K562 (cell line): ENCODE measurements around the gene KIAA0513. TPM values are rescaled to one million over a fixed set of nuclear protein-coding genes. Genes with fewer than 3 reads are reported as not detected.
A peak's percentile ranks its signal among the peaks of the same experiment; 100 is the strongest.

ENCODE experiments used
- ATAC-seq: fragments of 200-7000 bp; cut with Tn5 transposase; 3 replicates; pipeline ENCODE4 v1.9.1; 2020; ENCODE audit warnings: moderate library complexity
- BruUV-seq: library from RNA; stranded (reverse); fragments of 400-500 nt; replicated peaks from 2 replicates; lab custom pipeline; 2021; lab: Mats Ljungman, UMichigan
- CTCF ChIA-PET: fragments of 300-600 bp; formaldehyde crosslinking; extraction: SDS; loops from one replicate; lab custom pipeline; 2021; ENCODE audit warnings: low intra/inter-chr PET ratio; lab: Yijun Ruan, JAX
- POLR2A ChIA-PET: fragments of 300-600, 350-650 bp; sonication (Branson Sonifier 250); formaldehyde crosslinking; extraction: SDS; loops from one replicate; lab custom pipeline; 2021; ENCODE audit warnings: antibody characterized with exemption, inconsistent platforms; lab: Yijun Ruan, JAX
- DNase-seq, 4 experiments: peaks; one replicate each; pipeline versions ENCODE4 v3.0.0 to v3.0.0-alpha.2; 2011 to 2018; ENCODE audit warnings: low spot score in 3 of 4, mixed read lengths in 3 of 4; ENCODE audit errors: extremely low read depth in 1 of 4
- FAIRE-seq: peaks from 2 replicates; lab custom pipeline; 2011; peaks lifted over from hg19 to GRCh38; lab: Jason Lieb, UNC
- H2AFZ ChIP-seq: 2 replicates; pipeline ENCODE4 v1.6.0; 2011; ENCODE audit warnings: low read depth, low read length, control low read depth, inconsistent platforms
- H3K27ac ChIP-seq: fragments of 200-600 bp; 3 replicates; pipeline ENCODE4 v1.8.0; 2011; ENCODE audit warnings: low read depth, mild to moderate bottlenecking, control low read depth, inconsistent platforms, low read length, moderate library complexity, mixed read lengths; ENCODE audit errors: extremely low read depth
- H3K27me3 ChIP-seq, 2 experiments: fragments of 300-600 bp in 1 of 2; 2 replicates in 1 of 2; 3 replicates in 1 of 2; pipeline versions ENCODE4 v1.6.0 to v1.8.0; 2011; ENCODE audit warnings: inconsistent platforms in 2 of 2, low read length in 2 of 2, mild to moderate bottlenecking in 1 of 2, mixed read lengths in 1 of 2, moderate library complexity in 1 of 2; ENCODE audit not compliant: control insufficient read depth in 2 of 2, insufficient read depth in 2 of 2
- H3K36me3 ChIP-seq: fragments of 300-600 bp; 3 replicates; pipeline ENCODE4 v1.8.0; 2011; ENCODE audit warnings: mild to moderate bottlenecking, low read length, inconsistent platforms; ENCODE audit not compliant: control insufficient read depth, insufficient read depth
- H3K4me1 ChIP-seq, 2 experiments: fragments of 200-600 bp in 1 of 2; replicated peaks in 1 of 2; 2 replicates in 1 of 2; 3 replicates in 1 of 2; pipeline versions ENCODE4 v1.5.1 to v1.8.0; 2011; ENCODE audit warnings: inconsistent platforms in 2 of 2, low read length in 2 of 2, mild to moderate bottlenecking in 1 of 2, mixed read lengths in 1 of 2, moderate library complexity in 1 of 2; ENCODE audit not compliant: control insufficient read depth in 2 of 2, insufficient read depth in 2 of 2
- H3K4me2 ChIP-seq: 2 replicates; pipeline ENCODE4 v1.6.1; 2011; ENCODE audit warnings: low read length, control low read depth, inconsistent platforms, mixed read lengths; ENCODE audit not compliant: insufficient read depth
- H3K4me3 ChIP-seq: fragments of 200-600 bp; sonication (generic), shearing (Covaris generic); 2 replicates; pipeline ENCODE4 v1.5.1; 2016; ENCODE audit warnings: control low read depth, inconsistent platforms
- H3K79me2 ChIP-seq: fragments of 200-600 bp; 3 replicates; pipeline ENCODE4 v1.8.0; 2011; ENCODE audit warnings: low read length, inconsistent platforms; ENCODE audit not compliant: control insufficient read depth, insufficient read depth
- H3K9ac ChIP-seq, 2 experiments: 2 replicates each; pipeline versions ENCODE4 v1.6.0 to v1.6.1; 2011; ENCODE audit warnings: low read depth in 2 of 2, low read length in 2 of 2, control low read depth in 1 of 2, inconsistent platforms in 1 of 2, mild to moderate bottlenecking in 1 of 2, mixed read lengths in 1 of 2; ENCODE audit not compliant: insufficient read depth in 1 of 2
- H3K9me1 ChIP-seq: one replicate; pipeline ENCODE4 v1.6.0; 2011; ENCODE audit warnings: inconsistent platforms, mild to moderate bottlenecking, low read length, moderate library complexity; ENCODE audit not compliant: control insufficient read depth, insufficient read depth
- H3K9me3 ChIP-seq: replicated peaks from 2 replicates; pipeline ENCODE4 v1.5.1; 2011; ENCODE audit warnings: low read depth, low read length, inconsistent platforms; ENCODE audit not compliant: control insufficient read depth, insufficient read depth
- H4K20me1 ChIP-seq: replicated peaks from 2 replicates; pipeline ENCODE4 v1.6.1; 2011; ENCODE audit warnings: low read length, inconsistent platforms, mixed read lengths; ENCODE audit not compliant: control insufficient read depth, insufficient read depth
- EGR1 ChIP-seq: fragments of 450-650 bp; conservative IDR thresholded peaks from 2 replicates; pipeline ENCODE4 v1.6.1; 2017; ENCODE audit warnings: mild to moderate bottlenecking
- FIP1L1 ChIP-seq: fragments of 200-400 bp; formaldehyde crosslinking; IDR thresholded peaks from 2 replicates; pipeline ENCODE4 v1.6.1; 2018; ENCODE audit warnings: mild to moderate bottlenecking, low read depth, low read length; ENCODE audit not compliant: poor library complexity, severe bottlenecking
- HDAC2 ChIP-seq: fragments of 450-650 bp; IDR thresholded peaks from 2 replicates; pipeline ENCODE4 v1.6.1; 2016; ENCODE audit warnings: mild to moderate bottlenecking
- HOXB6 ChIP-seq: fragments of 250-450 bp; sonication (Bioruptor Pico); IDR thresholded peaks from 2 replicates; pipeline ENCODE4 v1.5.1; 2022; ENCODE audit warnings: mild to moderate bottlenecking, borderline replicate concordance
- NCOA1 ChIP-seq: fragments of 450-650 bp; IDR thresholded peaks from 2 replicates; pipeline ENCODE4 v1.6.1; 2016; ENCODE audit warnings: low read depth
- NONO ChIP-seq, 2 experiments: fragments of 200-400 bp in 1 of 2; fragments of 450-650 bp in 1 of 2; formaldehyde crosslinking in 1 of 2; IDR thresholded peaks; 2 replicates each; pipeline ENCODE4 v1.6.1; 2017; ENCODE audit warnings: low read depth in 2 of 2, mild to moderate bottlenecking in 2 of 2, moderate library complexity in 2 of 2, low read length in 1 of 2
- PHTF2 ChIP-seq: fragments of 250-450 bp; sonication (Bioruptor Pico); IDR thresholded peaks from 2 replicates; pipeline ENCODE4 v1.5.0; 2021; ENCODE audit warnings: mild to moderate bottlenecking
- SMAD4 ChIP-seq: fragments of 250-450 bp; sonication (Bioruptor Pico); conservative IDR thresholded peaks from 2 replicates; pipeline ENCODE4 v1.8.0; 2021; ENCODE audit warnings: inconsistent platforms, mild to moderate bottlenecking, moderate library complexity
- SMARCA4 ChIP-seq: fragments of 450-650 bp; IDR thresholded peaks from 2 replicates; pipeline ENCODE4 v1.6.1; 2016
- SNRNP70 ChIP-seq: fragments of 200-400 bp; formaldehyde crosslinking; optimal IDR thresholded peaks from 2 replicates; pipeline ENCODE3; 2017; ENCODE audit warnings: low read depth, low read length
- TFAP4 ChIP-seq: sonication (generic); formaldehyde crosslinking; IDR thresholded peaks from 2 replicates; pipeline ENCODE4 v1.8.0; 2022; ENCODE audit warnings: missing genetic modification reagents, mild to moderate bottlenecking, moderate library complexity, borderline replicate concordance
- TSHZ1 ChIP-seq: fragments of 250-450 bp; sonication (Bioruptor Pico); IDR thresholded peaks from 2 replicates; pipeline ENCODE4 v1.4.0; 2020; ENCODE audit warnings: mild to moderate bottlenecking, moderate library complexity
- VEZF1 ChIP-seq: fragments of 200-800 bp; sonication (Bioruptor generic); IDR thresholded peaks from 2 replicates; pipeline ENCODE4 v1.6.1; 2017; ENCODE audit warnings: missing genetic modification characterization, missing compliant biosample characterization
- ZNF124 ChIP-seq: sonication (generic); formaldehyde crosslinking; IDR thresholded peaks from 2 replicates; pipeline ENCODE4 v1.8.1; 2022; ENCODE audit warnings: missing genetic modification reagents
- ZNF174 ChIP-seq: fragments of 250-450 bp; sonication (Bioruptor Pico); IDR thresholded peaks from 2 replicates; pipeline ENCODE4 v1.4.0; 2020; ENCODE audit warnings: mild to moderate bottlenecking
- ZNF717 ChIP-seq: fragments of 250-450 bp; sonication (Bioruptor Pico); IDR thresholded peaks from 2 replicates; pipeline ENCODE4 v1.5.0; 2021
- WGBS: fragments of 100-300 bp; shearing (Covaris generic); methylation state at CpG from one replicate; pipeline ENCODE4 v1.1.6; 2016; ENCODE audit warnings: low coverage, mixed read lengths; ENCODE audit not compliant: insufficient coverage; ENCODE audit errors: missing lambda C conversion rate; 5-methylcytosine and 5-hydroxymethylcytosine counted together
- in situ Hi-C: fragments of 300-500 bp; cut with MboI; formaldehyde crosslinking; loops from 4 replicates; pipeline ENCODE4 v1.15.0; 2018; ENCODE audit warnings: inconsistent platforms, mixed read lengths
- intact Hi-C: fragments of 100-400 bp; cut with micrococcal nuclease; formaldehyde crosslinking; loops from 2 replicates; pipeline ENCODE4 v1.14.2; 2022
- polyA plus RNA-seq, 8 experiments: library from polyadenylated mRNA; depleted of rRNA in 4 of 8; stranded (reverse) in 5 of 8; unstranded in 3 of 8; fragments of >200 nt; fragmentation: Nextera tagmentation in 2 of 8; fragmentation: Illumina TruSeq in 1 of 8; extraction: Ambion mirVana in 2 of 8; extraction: Trizol in 1 of 8; gene quantifications; 2 replicates each; pipeline versions ENCODE4 v1.2.1 to v1.2.3, GENCODE V29; 2011 to 2014; ENCODE audit warnings: inconsistent platforms in 1 of 8, missing spikeins in 1 of 8
- total RNA-seq, 7 experiments: library from RNA; depleted of rRNA in 6 of 7; stranded (reverse); fragments of >200 nt in 6 of 7; fragmentation: Illumina TruSeq in 2 of 7; extraction: Trizol in 2 of 7; gene quantifications; 2 replicates each; pipeline versions ENCODE4 v1.2.1 to v1.2.3, GENCODE V29; 2011 to 2021; ENCODE audit warnings: low replicate concordance in 1 of 7

Gene KIAA0513
- total and polyA plus RNA-seq, 9 of the 15 experiments (the other 6 are each of a cell fraction or from before 2014, with no cell fraction given), result 0.18 to 13.7 (median 10.2) TPM

GRCh38 chr16:85126705-85127378 is 99.2 kb downstream of the KIAA0513 start:
- no peaks in the 10 kb centered on the region for H3K9me1 ChIP-seq
- intact Hi-C loops, result no loop called here
- 14% methylated on average over 20 of the region's 20 CpGs for WGBS
- no peaks in the 10 kb centered on the region for H3K79me2 ChIP-seq
- in situ Hi-C loops, result no loop called here
- no peaks in the 10 kb centered on the region for H3K36me3 ChIP-seq
- H4K20me1 ChIP-seq, result no peaks in the 10 kb centered on the region; the same call in 1 of the 2 replicates
- peaks cover 13 to 39% of the 10 kb centered on the region in 2 experiments; a peak in 3 of 5 replicates for H3K27me3 ChIP-seq
- peaks cover 9 to 22% of the 10 kb centered on the region in 2 experiments for H3K4me1 ChIP-seq
- DNase-seq, result peak in 3 of 4 experiments; percentile 33 to 67 (median 64)
- POLR2A ChIA-PET, result interaction anchor here (0.6 kb wide), 1 partner anchor 9 kb away, joined by 4 read pairs; no protein-coding TSS in a partner anchor
- CTCF ChIA-PET, result no interaction called here
- H3K4me3 ChIP-seq, result no peak overlapping the region
- H2AFZ ChIP-seq, result no peak overlapping the region
- peak overlapping the region in 1 of 2 experiments; percentile 44; a peak in 1 of 4 replicates for H3K9ac ChIP-seq
- peak; percentile 33 for ATAC-seq
- BruUV-seq, result no TSS peak
- H3K9me3 ChIP-seq, result peaks cover 3% of the 10 kb centered on the region; the same call in 1 of the 2 replicates
- no peak for FAIRE-seq
- H3K27ac ChIP-seq, result no peak overlapping the region
- no peak overlapping the region for H3K4me2 ChIP-seq
- no peak for TF ChIP-seq TSHZ1
- TF ChIP-seq TFAP4 (CRISPR knock-in tag), result 0 out of 2 replicates have a peak, but pooled peaks have one; percentile 14
- TF ChIP-seq SMAD4 (CRISPR knock-in tag), result no peak
- peak; percentile 90 for TF ChIP-seq EGR1
- TF ChIP-seq NCOA1, result no peak
- no peak for TF ChIP-seq SMARCA4
- peak; percentile 51 for TF ChIP-seq VEZF1 (CRISPR knock-in tag)
- no peak for TF ChIP-seq ZNF124 (CRISPR knock-in tag)
- TF ChIP-seq FIP1L1, result no peak
- no peak for TF ChIP-seq HDAC2
- TF ChIP-seq HOXB6 (CRISPR knock-in tag), result no peak
- no peak for TF ChIP-seq NONO (IDR thresholded peaks at IDR 0.05; ENCODE audit: low read depth in 2 of 2, low read length in 1 of 2)
- no peak for TF ChIP-seq SNRNP70
- TF ChIP-seq ZNF717 (CRISPR knock-in tag), result no peak
- TF ChIP-seq ZNF174, result no peak
- TF ChIP-seq PHTF2 (CRISPR knock-in tag), result no peak
